ENCODE results near the gene MED8. TPM values are rescaled to one million over a fixed set of nuclear protein-coding genes. Genes with fewer than 3 reads are reported as not detected.

MED8 gene
- total and polyA plus RNA-seq, 2 of the 4 experiments (the other 2 are of a cell fraction): 61.1 to 120 TPM

GRCh38 chr1:43395523-43395922 is 5.9 kb upstream of the MED8 start:
- Histone ChIP-seq H3K9me3 (ENCODE audit: control insufficient read depth, insufficient read depth, low read length) (no peaks in the 10 kb centered on the region), H3K4me3 (ENCODE audit: insufficient read depth, low read depth, low read length) (no peak overlapping the region), H3K36me3 (ENCODE audit: control insufficient read depth, insufficient read depth, low read length) (peaks cover 4% of the 10 kb centered on the region), H2AFZ (replicated peaks; ENCODE audit: low read length, poor library complexity) (no peak overlapping the region), H3K14ac (replicated peaks; ENCODE audit: low read depth, low read length) (no peak overlapping the region), H3K79me1 (ENCODE audit: low read depth in 1 of 2, low read length in 2 of 2) (peaks cover 33 to 75% of the 10 kb centered on the region in 2 experiments), H3K27me3 (ENCODE audit: control insufficient read depth, insufficient read depth, low read length) (no peaks in the 10 kb centered on the region), H2BK15ac (ENCODE audit: low read depth, low read length) (no peak overlapping the region), H2AK5ac (ENCODE audit: low read depth, low read length) (no peak overlapping the region), H3K4me1 (ENCODE audit: control insufficient read depth, insufficient read depth, low read length) (no peaks in the 10 kb centered on the region), H3K56ac (ENCODE audit: extremely low read depth, insufficient read depth, low read length) (no peak overlapping the region), H2BK5ac (ENCODE audit: low read depth, low read length, poor library complexity, severe bottlenecking) (no peak overlapping the region), H3K18ac (ENCODE audit: low read depth, low read length) (no peak overlapping the region), H2BK120ac (ENCODE audit: low read depth, low read length) (no peak overlapping the region), H3K27ac (ENCODE audit: insufficient read depth, low read length) (no peak overlapping the region), H3K23ac (ENCODE audit: low read depth, low read length) (no peak overlapping the region), H4K8ac (ENCODE audit: low read depth in 2 of 2, low read length in 2 of 2) (no peak overlapping the region), H3K9ac (ENCODE audit: low read depth, low read length) (no peak overlapping the region), H3K4ac (ENCODE audit: low read depth, low read length) (no peak overlapping the region), H4K20me1 (ENCODE audit: insufficient read depth, low read length) (no peaks in the 10 kb centered on the region; the same call in 1 of the 2 replicates), H2AK9ac (replicated peaks; ENCODE audit: low read depth, low read length, poor library complexity) (no peak overlapping the region), H4K91ac (ENCODE audit: insufficient read depth, low read depth, low read length) (no peak overlapping the region), H2BK20ac (ENCODE audit: low read depth, low read length) (no peak overlapping the region), H4K5ac (ENCODE audit: low read depth, low read length) (no peak overlapping the region), H3K4me2 (ENCODE audit: low read depth, low read length) (no peak overlapping the region), H3K9me1 (ENCODE audit: insufficient read depth, low read length) (no peaks in the 10 kb centered on the region)
- ChIA-PET POLR2A (ENCODE audit: unreplicated experiment) (no interaction called here), CTCF (no interaction called here)
- dilution Hi-C loops (cut with HindIII; ENCODE audit: low sequenced_read_pairs, unreplicated experiment) (no loop called here), intact Hi-C loops (cut with micrococcal nuclease) (no loop called here), in situ Hi-C loops (cut with MboI; ENCODE audit: low sequenced_read_pairs) (no loop called here)
- DNase-seq: no peak
- TF ChIP-seq RCOR1 (IDR thresholded peaks at IDR 0.05; ENCODE audit: insufficient replicate concordance, low read length): no peak
- TF ChIP-seq ELK1 (IDR thresholded peaks at IDR 0.05; ENCODE audit: borderline replicate concordance, low read depth, low read length): no peak
- no TSS peak for BruUV-seq (replicated peaks)
- no peak for ATAC-seq (ENCODE audit: low read depth)
- no CpG with 5 or more reads among the region's 4 CpGs for WGBS, 2 experiments (ENCODE audit: extremely low coverage in 2 of 2, insufficient read length in 1 of 2)

Measured in IMR-90 (cell line).